HL-60 (cell line): ENCODE results near the gene IFNGR2.
"Not testable (repeated sequence)": the region's sequence is repeated elsewhere in the genome, so short reads cannot be mapped to it uniquely, and the experiment has no call there.

Experiments
- DNase-seq, 2 experiments: peaks; one replicate each; pipeline ENCODE4 v3.0.0-alpha.2; 2010 to 2020; ENCODE audit warnings: low read depth in 1 of 2, low spot score in 1 of 2
- H3K27ac ChIP-seq: fragments of 250-450 bp; sonication (Bioruptor Pico); replicated peaks from 2 replicates; pipeline ENCODE4 v1.5.1; 2020; ENCODE audit warnings: mild to moderate bottlenecking, moderate library complexity
- H3K27me3 ChIP-seq: fragments of 250-450 bp; sonication (Bioruptor Pico); 2 replicates; pipeline ENCODE4 v1.5.1; 2021; ENCODE audit warnings: mild to moderate bottlenecking, moderate library complexity; ENCODE audit not compliant: insufficient read depth, poor library complexity, severe bottlenecking
- H3K4me3 ChIP-seq: replicated peaks from 2 replicates; pipeline ENCODE4 v1.5.1; 2011; ENCODE audit warnings: mild to moderate bottlenecking, control low read depth, low read length; ENCODE audit not compliant: insufficient read depth
- GABPA ChIP-seq: IDR thresholded peaks from 2 replicates; pipeline ENCODE4 v1.6.1; 2012; ENCODE audit warnings: low read depth
- POLR2AphosphoS5 ChIP-seq: IDR thresholded peaks from 2 replicates; pipeline ENCODE4 v1.6.1; 2012; ENCODE audit warnings: low read depth
- SPI1 ChIP-seq: IDR thresholded peaks from 2 replicates; pipeline ENCODE4 v1.6.1; 2012; ENCODE audit warnings: low read depth, mild to moderate bottlenecking, borderline replicate concordance
- TF ChIP-seq, protein P1 (sequence below): IDR thresholded peaks from 2 replicates; pipeline ENCODE4 v1.6.1; 2012; ENCODE audit warnings: low read depth; ENCODE audit not compliant: insufficient replicate concordance
- TF ChIP-seq, protein P2 (sequence below): IDR thresholded peaks from one replicate; pipeline ENCODE4 v1.5.1; 2011; ENCODE audit warnings: low read length, control low read depth, inconsistent platforms; ENCODE audit not compliant: insufficient read depth

Gene IFNGR2

DNA sequence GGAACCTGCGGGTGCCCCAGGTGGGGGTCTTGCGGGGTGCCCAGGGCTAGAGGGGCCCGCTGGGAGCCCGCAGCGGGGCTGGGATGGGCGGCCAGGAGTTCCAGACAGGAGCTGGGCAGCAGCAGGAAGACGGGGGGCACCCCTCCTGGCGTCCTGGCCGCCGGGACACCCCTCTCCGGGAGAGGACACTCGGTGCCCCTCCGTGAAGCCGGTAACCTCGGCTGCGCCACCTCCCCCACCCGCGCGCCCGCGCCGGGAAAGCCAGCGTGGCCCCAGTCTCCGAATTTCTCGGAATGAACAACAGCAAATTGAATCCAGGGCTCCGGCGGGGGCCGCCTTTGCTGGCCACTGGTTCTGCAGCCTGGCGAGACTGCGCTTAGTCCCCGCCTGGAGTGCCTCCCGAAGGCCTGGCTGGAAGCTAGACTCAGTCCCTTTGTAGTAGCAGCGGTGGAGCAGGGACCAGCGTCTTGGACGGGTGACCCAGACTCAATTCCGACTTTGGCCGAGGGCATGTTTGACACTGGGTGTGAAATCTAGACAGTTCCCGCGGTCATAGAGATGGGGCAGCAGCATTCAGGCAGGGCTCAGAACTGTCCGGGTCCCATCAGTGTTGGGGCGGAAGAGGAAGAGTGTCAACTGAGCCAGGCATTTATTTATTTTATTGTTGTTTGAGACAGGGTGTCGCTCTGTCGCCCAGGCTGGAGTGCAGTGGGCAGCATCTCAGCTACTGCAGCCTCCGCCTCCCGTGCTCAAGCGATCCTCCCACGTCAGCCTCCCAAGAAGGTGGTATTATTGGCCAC is 773 bp downstream of the IFNGR2 start:
- peak; percentile 54 to 59 for DNase-seq
- peak overlapping the region; percentile 82 for H3K4me3 ChIP-seq
- no peaks in the 10 kb centered on the region for H3K27me3 ChIP-seq
- TF ChIP-seq, protein P1, sequence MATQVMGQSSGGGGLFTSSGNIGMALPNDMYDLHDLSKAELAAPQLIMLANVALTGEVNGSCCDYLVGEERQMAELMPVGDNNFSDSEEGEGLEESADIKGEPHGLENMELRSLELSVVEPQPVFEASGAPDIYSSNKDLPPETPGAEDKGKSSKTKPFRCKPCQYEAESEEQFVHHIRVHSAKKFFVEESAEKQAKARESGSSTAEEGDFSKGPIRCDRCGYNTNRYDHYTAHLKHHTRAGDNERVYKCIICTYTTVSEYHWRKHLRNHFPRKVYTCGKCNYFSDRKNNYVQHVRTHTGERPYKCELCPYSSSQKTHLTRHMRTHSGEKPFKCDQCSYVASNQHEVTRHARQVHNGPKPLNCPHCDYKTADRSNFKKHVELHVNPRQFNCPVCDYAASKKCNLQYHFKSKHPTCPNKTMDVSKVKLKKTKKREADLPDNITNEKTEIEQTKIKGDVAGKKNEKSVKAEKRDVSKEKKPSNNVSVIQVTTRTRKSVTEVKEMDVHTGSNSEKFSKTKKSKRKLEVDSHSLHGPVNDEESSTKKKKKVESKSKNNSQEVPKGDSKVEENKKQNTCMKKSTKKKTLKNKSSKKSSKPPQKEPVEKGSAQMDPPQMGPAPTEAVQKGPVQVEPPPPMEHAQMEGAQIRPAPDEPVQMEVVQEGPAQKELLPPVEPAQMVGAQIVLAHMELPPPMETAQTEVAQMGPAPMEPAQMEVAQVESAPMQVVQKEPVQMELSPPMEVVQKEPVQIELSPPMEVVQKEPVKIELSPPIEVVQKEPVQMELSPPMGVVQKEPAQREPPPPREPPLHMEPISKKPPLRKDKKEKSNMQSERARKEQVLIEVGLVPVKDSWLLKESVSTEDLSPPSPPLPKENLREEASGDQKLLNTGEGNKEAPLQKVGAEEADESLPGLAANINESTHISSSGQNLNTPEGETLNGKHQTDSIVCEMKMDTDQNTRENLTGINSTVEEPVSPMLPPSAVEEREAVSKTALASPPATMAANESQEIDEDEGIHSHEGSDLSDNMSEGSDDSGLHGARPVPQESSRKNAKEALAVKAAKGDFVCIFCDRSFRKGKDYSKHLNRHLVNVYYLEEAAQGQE, result no peak
- TF ChIP-seq GABPA (no peak), SPI1 (peak; percentile 22; the same call in 1 of the 2 replicates)
- TF ChIP-seq, protein P2, sequence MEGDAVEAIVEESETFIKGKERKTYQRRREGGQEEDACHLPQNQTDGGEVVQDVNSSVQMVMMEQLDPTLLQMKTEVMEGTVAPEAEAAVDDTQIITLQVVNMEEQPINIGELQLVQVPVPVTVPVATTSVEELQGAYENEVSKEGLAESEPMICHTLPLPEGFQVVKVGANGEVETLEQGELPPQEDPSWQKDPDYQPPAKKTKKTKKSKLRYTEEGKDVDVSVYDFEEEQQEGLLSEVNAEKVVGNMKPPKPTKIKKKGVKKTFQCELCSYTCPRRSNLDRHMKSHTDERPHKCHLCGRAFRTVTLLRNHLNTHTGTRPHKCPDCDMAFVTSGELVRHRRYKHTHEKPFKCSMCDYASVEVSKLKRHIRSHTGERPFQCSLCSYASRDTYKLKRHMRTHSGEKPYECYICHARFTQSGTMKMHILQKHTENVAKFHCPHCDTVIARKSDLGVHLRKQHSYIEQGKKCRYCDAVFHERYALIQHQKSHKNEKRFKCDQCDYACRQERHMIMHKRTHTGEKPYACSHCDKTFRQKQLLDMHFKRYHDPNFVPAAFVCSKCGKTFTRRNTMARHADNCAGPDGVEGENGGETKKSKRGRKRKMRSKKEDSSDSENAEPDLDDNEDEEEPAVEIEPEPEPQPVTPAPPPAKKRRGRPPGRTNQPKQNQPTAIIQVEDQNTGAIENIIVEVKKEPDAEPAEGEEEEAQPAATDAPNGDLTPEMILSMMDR, result no peak
- peak overlapping the region; percentile 93 for H3K27ac ChIP-seq

DNA sequence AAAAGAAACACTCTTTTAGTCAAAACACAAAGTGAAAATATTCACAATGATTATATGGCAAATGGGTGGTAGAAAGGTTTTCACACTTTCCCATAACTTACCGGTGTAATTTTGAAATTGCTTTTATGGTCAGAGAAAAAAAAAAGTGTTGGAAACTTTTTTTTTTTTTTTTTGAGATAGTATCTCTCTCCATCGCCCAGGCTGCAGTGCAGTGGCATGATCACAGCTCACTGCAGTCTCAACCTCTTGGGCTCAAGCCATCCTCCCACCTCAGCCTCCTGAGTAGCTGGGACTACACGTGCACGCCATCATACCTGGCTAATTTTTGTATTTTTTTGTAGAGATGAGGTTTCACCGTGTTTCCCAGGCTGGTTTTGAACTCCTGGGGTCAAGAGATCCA is 3.3 kb downstream of the IFNGR2 start:
- no peak for DNase-seq
- Histone ChIP-seq H3K27me3 (no peaks in the 10 kb centered on the region), H3K27ac (no peak overlapping the region), H3K4me3 (no peak overlapping the region)
- no peak for TF ChIP-seq GABPA
- TF ChIP-seq, protein P1, result no peak

DNA sequence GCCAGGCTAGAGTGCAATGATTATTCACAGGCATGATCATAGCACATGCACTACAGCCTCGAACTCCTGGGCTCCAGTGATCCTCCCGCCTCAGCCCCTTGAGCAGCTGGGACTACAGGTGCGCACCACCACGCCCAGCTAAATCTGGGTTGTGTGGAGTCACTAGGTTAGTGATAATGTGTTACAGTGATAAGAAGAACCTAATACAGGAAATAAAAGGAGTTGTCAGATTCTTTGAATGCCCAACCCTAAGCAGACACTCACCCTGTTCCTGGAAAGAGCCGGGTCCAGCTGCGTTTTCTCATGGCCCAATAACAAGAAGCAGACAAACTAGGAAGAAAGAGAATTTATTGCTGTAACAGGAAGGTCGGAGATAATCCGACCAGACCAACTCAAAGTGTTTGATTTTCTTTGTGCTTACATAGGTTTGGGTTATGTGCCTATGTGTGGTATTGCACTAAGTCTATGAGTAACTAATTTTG is 8.8 kb downstream of the IFNGR2 start:
- TF ChIP-seq GABPA (no peak), POLR2AphosphoS5 (no peak), SPI1 (no peak)
- TF ChIP-seq, protein P1, result no peak
- TF ChIP-seq, protein P2, result no peak
- Histone ChIP-seq H3K4me3 (no peak overlapping the region), H3K27ac (no peak overlapping the region), H3K27me3 (no peaks in the 10 kb centered on the region)
- DNase-seq, result no peak

DNA sequence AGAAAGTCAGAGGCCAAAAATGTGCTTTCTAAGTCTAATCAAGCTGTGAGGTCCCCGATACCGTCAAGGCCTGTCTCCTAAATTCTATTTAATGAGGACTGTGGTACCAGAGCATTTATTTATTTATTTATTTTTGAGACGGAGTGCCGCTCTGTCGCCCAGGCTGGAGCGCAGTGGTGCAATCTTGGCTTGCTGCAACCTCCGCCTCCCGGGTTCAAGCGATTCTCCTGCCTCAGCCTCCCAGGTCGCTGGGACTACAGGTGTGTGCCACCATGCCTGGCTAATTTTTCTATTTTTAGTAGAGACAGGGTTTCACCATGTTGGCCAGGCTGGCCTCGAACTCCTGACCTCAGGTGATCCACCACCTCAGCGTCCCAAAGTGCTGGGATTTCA is 9.2 kb downstream of the IFNGR2 start:
- not testable (repeated sequence) for H3K27ac ChIP-seq, H3K27me3 ChIP-seq, H3K4me3 ChIP-seq, DNase-seq
